ENCODE data around the gene KHDC1L.
"Not testable (repeated sequence)": the region's sequence is repeated elsewhere in the genome, so short reads cannot be mapped to it uniquely, and the experiment has no call there.

The KHDC1L gene
- long read RNA-seq, result 0 reads

GRCh38 chr6:73225396-73225795 lies at the start of gene KHDC1L:
Gene KHDC1L (minus strand): TSS chr6:73225496. CDS start chr6:73225408, 88 bp downstream.
- no peaks in the 10 kb centered on the region for H3K27me3 ChIP-seq (ENCODE audit: insufficient read depth, poor library complexity, severe bottlenecking)
- TF ChIP-seq SPI1 (IDR thresholded peaks at IDR 0.05; ENCODE audit: borderline replicate concordance, low read depth), result no peak
- no peak for TF ChIP-seq CTCF (IDR thresholded peaks at IDR 0.05; ENCODE audit: insufficient read depth, low read length)
- TF ChIP-seq GABPA (IDR thresholded peaks at IDR 0.05; ENCODE audit: low read depth), result no peak
- no peak for TF ChIP-seq REST (IDR thresholded peaks at IDR 0.05; ENCODE audit: insufficient replicate concordance, low read depth)
- TF ChIP-seq POLR2AphosphoS5 (IDR thresholded peaks at IDR 0.05; ENCODE audit: low read depth), result no peak
- H3K27ac ChIP-seq (replicated peaks), result no peak within 1 kb of the TSS
- DNase-seq (ENCODE audit: low read depth in 1 of 2, low spot score in 1 of 2), result no peak
- no peak within 1 kb of the TSS for H3K4me3 ChIP-seq (replicated peaks; ENCODE audit: insufficient read depth, low read length)

- not testable (repeated sequence) for DNase-seq (ENCODE audit: low read depth in 1 of 2, low spot score in 1 of 2); H3K27ac ChIP-seq (replicated peaks); H3K27me3 ChIP-seq (ENCODE audit: insufficient read depth, poor library complexity, severe bottlenecking); H3K4me3 ChIP-seq (replicated peaks; ENCODE audit: insufficient read depth, low read length)
Measured at GRCh38 chr6:73269296-73269695, 44.0 kb upstream of the KHDC1L start.

GRCh38 chr6:73268896-73269295 lies 43.6 kb upstream of the KHDC1L start:
- not testable (repeated sequence) for H3K4me3 ChIP-seq (replicated peaks; ENCODE audit: insufficient read depth, low read length)

GRCh38 chr6:73264446-73264845 lies 39.1 kb upstream of the KHDC1L start:
- TF ChIP-seq GABPA (IDR thresholded peaks at IDR 0.05; ENCODE audit: low read depth) (no peak), REST (IDR thresholded peaks at IDR 0.05; ENCODE audit: insufficient replicate concordance, low read depth) (no peak), POLR2AphosphoS5 (IDR thresholded peaks at IDR 0.05; ENCODE audit: low read depth) (no peak), SPI1 (IDR thresholded peaks at IDR 0.05; ENCODE audit: borderline replicate concordance, low read depth) (no peak), CTCF (IDR thresholded peaks at IDR 0.05; ENCODE audit: insufficient read depth, low read length) (no peak)
- Histone ChIP-seq H3K27me3 (ENCODE audit: insufficient read depth, poor library complexity, severe bottlenecking) (no peaks in the 10 kb centered on the region), H3K4me3 (replicated peaks; ENCODE audit: insufficient read depth, low read length) (no peak overlapping the region), H3K27ac (replicated peaks) (no peak overlapping the region)
- no peak for DNase-seq (ENCODE audit: low read depth in 1 of 2, low spot score in 1 of 2)

More at GRCh38 chr6:73268896-73269295, 43.6 kb upstream of the KHDC1L start:
- not testable (repeated sequence) for DNase-seq (ENCODE audit: low read depth in 1 of 2, low spot score in 1 of 2); H3K27ac ChIP-seq (replicated peaks); H3K27me3 ChIP-seq (ENCODE audit: insufficient read depth, poor library complexity, severe bottlenecking)

GRCh38 chr6:73263570-73263909 lies 38.2 kb upstream of the KHDC1L start:
- no peaks in the 10 kb centered on the region for H3K27me3 ChIP-seq (ENCODE audit: insufficient read depth, poor library complexity, severe bottlenecking)
- no peak for DNase-seq (ENCODE audit: low read depth in 1 of 2, low spot score in 1 of 2)
- no peak overlapping the region for H3K27ac ChIP-seq (replicated peaks)
- TF ChIP-seq REST (IDR thresholded peaks at IDR 0.05; ENCODE audit: insufficient replicate concordance, low read depth) (no peak), POLR2AphosphoS5 (IDR thresholded peaks at IDR 0.05; ENCODE audit: low read depth) (no peak), SPI1 (IDR thresholded peaks at IDR 0.05; ENCODE audit: borderline replicate concordance, low read depth) (no peak), CTCF (IDR thresholded peaks at IDR 0.05; ENCODE audit: insufficient read depth, low read length) (no peak), GABPA (IDR thresholded peaks at IDR 0.05; ENCODE audit: low read depth) (no peak)
- H3K4me3 ChIP-seq (replicated peaks; ENCODE audit: insufficient read depth, low read length), result peak overlapping the region; percentile 60
